CD4-positive, alpha-beta T cell treated with Interleukin-12 subunit alpha and Interleukin-12 subunit beta, for 1 hour (primary cell): ENCODE measurements around the gene SLC16A5.

Source experiments
- DNase-seq: peaks from one replicate; pipeline ENCODE4 v3.0.0-alpha.2; 2020

SLC16A5 gene

DNA sequence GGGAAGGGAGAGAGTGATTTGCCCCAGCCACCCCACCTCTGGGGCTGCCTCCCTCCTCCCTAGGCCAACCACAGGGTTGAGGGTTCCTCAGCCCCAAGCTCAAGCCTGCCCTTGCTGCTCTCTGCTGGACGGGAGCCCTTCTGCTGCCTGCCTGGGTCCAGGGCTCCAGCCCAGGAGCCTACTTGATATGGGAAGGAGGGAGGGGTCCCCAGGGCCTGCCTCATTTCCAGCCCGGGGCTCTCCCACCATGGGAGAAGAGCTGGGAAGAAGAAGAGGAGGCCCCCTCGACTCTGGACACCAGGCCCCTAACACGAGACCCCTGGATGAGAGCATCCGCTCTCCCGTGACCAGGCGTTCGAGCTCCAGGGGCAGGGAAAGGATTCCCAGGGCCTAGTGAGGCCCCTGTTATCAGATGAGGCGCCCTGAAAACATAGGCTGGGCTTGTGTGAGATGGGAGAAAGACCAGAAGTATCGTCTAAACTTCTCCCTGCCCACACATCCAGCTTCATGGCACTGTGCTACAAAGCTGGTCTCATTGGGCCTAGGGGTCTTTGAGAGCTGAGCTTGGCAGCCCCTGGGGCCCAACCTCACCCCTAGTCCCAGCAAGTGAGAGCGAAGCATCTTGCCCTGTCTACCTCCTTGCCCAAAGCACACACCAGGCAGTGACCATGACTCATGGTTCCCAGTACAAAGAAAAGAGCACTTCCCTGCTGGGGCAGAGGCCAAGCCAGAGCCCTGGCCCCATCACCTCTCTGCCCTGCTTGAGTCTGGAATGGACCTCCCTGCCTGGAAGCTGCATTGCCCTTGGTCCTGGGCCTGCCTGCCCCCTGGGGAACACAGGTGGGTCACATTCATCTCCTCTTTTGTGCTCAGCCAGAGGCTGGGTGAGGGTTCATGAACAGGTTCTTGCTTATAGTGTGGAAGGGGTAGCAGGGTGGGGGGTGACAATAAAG is 987 bp downstream of the SLC16A5 start:
- no peak for DNase-seq

DNA sequence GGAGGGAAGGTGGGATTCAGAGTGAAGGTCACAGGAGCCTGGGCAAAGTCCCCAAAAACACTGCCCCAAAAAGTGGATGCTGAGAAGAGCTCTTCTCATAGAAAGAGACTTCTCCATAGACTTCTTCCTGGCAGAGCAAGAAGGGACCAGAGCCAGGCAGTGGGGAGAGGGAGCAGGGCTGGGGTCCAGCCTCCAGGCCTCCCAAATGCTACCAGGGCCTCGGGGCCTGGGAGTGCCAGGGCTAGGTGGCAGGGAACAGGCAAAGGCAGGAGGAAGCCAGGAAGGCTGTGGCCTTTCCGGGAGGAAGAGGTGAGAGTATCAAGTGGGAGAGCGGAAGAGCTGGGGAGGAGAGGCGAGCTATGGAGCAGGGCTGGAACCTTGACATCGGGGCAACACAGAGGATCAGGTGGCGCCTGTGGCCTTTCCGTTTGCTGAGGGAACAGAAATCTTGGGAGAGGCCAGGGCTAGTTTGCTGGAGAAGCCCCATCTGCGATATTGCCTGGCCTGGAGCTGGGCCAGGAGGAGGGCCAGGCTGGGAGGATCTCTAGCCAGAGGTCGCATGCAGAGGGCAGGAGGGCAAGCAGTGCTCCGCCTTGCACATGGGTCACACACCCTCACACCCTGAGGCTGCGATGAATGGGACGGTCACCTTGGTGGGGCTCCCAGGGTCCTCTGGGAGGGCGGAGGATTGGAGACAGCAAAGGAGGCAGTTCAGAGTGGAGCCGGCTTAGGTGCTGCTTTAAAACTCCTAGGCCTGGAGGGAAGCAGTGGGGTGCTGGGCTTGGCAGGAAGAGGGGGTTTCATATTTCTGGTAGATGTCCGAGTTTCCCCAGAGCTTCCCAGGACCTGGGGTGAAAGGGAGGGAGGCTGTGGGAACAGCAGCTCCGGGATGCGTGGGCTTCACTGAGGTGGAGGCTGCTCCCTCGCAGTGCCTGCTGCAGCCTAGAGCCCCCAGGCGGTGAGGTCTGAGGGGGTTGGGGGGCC is 3.4 kb downstream of the SLC16A5 start:
- DNase-seq: no peak

GRCh38 chr17:75091855-75092327 is 4.1 kb downstream of the SLC16A5 start:
- DNase-seq: no peak

- no peak for DNase-seq
Measured at GRCh38 chr17:75093548-75094158, 5.9 kb downstream of the SLC16A5 start.

DNA sequence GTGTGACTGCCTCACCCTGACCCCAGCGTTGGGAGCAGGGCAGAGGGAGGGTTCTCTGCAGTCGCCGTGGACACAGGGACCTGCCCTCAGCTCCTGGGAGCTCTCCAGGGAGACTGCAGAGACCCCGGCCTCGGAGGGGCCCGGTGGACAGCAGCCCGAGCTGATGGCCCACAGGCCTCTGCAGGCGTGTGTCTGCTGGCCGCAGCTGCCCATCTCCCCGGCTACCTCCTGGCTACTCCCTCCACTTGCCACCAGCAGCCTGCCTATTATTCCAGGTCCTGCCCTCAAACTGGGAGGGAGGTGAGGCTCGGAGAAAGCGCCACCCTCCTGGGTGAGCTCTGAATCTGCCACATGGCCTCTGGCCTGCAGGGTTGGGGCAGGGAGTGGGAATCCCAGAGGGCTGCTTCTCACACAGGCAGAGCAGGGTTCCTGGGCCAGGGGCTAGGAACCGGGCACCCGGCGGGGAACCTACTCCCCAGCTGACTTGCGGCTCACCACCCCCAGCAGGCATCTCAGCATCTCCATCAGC is 7.2 kb downstream of the SLC16A5 start:
- no peak for DNase-seq

- DNase-seq: no peak
Measured at GRCh38 chr17:75096082-75096625, 8.4 kb downstream of the SLC16A5 start.

DNA sequence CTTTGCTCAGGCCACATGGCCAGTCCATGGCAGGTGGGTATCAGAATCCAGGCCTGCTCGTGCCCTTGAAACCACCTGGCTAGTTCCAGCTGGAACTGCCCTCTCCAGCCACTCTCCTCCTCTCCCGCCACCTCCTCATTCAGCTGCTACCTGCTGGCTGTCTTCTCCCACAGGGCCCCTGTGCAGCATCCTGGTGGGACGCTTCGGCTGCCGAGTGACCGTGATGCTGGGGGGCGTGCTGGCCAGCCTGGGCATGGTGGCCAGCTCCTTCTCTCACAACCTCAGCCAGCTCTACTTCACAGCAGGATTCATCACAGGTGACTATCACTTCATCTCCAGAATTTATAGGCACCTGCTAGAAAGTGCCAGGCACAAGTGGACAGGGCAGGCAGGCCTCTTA is 10.1 kb downstream of the SLC16A5 start:
- DNase-seq: no peak

DNA sequence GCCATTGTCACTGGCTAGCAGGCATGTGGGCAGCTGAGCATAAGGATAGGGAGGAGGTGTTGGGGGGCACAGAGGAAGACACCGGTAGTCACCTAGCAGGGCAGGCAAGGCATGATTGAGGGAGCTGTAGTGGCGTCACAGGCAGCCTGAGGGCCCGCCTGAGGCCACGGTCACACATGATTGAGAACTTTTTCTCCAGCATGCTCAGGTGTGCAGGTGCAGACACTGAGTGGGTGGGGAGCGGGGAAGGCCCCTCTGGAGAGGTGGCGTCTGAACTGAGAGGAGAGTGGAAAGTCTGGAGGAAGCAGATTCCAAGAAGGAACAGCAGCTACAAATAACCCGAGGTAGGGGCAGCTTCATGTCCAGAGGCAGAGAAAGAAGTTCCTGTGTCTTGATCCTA is 11.1 kb downstream of the SLC16A5 start:
- no peak for DNase-seq

GRCh38 chr17:75099881-75100595 is 12.3 kb downstream of the SLC16A5 start:
- no peak for DNase-seq

GRCh38 chr17:75102385-75102821 is 14.6 kb downstream of the SLC16A5 start:
- no peak for DNase-seq

DNA sequence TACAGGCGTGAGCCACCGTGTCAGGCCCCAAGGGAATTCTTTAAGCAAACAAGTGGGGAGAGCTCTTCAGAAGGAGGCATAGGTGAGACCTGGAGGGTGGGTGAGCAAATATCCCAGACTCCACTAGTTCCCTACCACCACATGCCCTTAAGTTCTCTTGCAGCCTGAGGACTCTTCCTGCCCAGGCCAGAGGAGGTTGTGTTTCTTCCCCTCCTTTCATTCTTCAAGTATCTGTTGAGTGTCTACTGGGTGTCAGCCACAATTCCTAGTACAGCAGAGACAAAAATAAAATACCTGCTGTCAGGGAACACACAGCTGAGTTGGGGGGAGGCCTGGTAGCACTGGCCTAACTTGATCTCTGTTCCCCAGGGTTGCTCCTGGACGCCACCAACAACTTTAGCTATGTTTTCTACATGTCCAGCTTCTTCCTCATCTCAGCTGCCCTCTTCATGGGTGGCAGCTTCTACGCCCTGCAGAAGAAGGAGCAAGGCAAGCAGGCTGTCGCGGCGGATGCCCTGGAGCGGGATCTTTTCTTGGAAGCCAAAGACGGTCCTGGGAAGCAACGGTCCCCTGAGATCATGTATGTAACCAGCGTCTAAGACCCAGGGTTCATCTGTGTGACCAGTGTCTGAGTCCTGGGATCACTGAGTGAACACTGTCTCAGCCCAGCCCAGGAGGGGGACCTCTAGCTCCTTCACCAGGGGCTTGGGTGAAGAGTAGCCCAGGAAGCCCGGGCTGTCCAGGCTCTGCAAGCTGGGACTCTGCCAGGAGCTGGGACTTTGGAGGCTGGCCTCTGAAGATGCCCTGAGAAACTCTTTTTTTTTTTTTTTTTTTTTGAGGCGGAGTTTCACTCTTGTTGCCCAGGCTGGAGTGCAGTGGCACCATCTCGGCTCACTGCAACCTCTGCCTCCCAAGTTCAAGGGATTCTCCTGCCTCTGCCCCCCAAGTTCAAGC is 16.1 kb downstream of the SLC16A5 start:
- no peak for DNase-seq

DNA sequence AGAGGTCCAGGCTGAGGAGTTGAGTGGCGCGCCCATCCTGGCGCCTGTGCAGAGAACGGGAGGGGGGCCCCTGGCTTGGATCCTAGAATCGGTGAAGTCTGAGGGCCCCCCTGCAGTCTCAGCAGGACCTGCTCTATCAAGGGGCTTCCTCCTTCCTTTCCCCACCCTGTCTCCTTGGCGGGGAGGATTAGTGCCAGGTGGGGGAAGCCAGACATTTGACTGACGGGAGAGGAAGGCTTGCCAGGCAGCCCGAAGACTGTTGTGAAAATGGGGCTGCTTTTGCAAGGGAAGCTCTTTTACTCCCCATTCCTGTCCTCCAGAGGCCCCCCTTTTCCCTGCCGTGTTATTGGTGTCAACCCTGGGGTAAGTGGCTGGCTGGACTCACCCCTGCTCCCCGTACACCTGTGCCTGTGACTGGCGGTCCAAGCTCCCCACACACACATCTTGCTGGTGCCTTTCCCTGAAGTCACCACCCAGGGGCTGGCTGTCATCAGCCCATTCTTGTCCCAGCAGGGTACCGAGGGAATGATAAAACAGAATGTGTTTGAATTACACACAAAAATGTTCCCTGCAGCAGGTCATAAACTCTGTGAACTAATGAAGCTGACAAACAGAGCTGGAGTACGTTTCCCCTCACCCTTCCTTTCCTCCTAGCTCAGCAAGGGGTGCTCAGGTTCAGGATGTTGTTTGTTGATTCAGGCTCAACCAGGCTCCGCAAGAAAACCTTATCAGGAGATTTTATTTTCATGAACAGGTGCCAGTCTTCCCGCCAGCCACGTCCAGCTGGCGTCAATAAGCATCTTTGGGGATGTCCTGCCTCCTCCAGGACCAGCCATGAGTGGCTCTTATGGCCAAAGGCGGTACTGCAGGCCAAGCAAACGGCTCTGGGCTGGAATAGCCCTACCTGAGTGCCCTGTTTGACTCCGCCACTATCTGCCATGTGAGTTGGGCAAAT is 17.6 kb downstream of the SLC16A5 start:
- no peak for DNase-seq

- DNase-seq: no peak
Measured at GRCh38 chr17:75108193-75108592, 20.4 kb downstream of the SLC16A5 start.

- no peak for DNase-seq
Measured at GRCh38 chr17:75109046-75109406, 21.3 kb downstream of the SLC16A5 start.

DNA sequence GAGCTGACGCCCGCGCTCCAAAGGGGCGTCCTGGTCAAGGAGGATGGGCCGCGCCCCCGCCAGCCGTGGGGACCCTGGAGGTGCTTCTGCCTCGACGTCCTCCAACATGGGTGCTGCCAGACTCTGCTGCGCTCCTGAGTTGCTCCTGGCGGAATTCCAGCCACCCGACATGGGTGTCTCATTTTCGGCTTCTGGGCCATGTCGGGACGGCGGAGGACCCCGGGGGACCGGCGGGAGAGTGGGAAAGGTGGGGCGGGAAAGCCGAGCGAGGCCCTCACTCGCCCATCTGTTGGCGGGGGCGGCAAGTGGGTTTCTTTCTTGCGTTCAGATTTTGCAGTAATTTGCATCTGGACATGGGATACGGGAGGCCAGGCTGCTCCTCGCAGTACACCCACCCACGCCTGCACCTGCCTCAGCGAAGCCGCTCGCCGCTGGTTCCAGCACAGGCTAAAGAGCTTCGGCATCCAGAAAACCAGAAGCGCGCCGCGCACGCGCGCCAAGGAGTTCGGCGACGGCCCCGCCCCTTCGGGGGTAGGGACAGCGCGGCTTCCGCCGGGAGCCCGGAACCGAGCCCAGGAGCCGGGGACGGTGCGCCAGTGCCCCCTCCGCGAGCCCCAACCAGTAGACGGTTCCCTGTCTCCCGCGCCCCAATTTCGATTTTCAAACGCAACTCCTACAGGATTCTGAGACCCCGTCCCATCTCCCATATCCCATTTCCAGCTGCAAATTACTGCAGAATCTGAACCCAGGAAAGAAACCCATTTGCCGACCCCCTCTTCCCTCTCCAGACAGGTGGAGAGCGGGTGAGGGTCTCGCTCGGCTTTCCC is 21.9 kb downstream of the SLC16A5 start, which contains the start of gene ARMC7:
ARMC7 (plus strand) TSS at position 563 of the 827 bp plus-strand sequence. CDS start 320 bp downstream, outside the sequence.
- peak; percentile 92 for DNase-seq

GRCh38 chr17:75110234-75110937 is 22.6 kb downstream of the SLC16A5 start:
- no peak for DNase-seq

DNA sequence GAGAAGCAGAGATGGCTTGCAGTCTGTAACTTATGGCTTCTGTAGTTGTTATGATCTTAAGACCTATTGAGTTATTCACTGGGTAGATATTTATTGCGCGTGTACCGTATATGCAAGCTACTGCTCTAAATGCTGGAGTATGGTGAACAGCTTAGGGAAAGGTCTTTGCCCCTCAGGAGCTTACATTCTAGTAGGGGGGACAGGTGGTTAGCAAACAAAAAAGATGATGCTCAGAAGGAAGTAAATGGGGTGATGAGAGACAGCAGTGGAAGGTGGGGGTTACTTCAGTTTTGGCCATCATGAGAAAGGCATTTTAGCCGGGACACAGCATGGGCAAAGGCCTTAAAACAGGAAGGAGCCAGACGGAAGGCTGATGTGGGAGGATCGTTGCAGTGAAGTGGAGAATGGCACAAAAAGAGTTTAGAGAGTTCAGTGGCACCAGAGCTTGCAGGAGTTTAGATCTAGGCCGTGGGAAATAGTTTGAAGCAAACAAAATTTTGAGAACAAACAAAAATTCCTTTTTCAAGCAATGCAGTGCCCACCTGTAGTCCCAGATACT is 24.1 kb downstream of the SLC16A5 start:
- DNase-seq: no peak
